ENCODE results near the gene ACHE.
"Not testable (repeated sequence)": the region's sequence is repeated elsewhere in the genome, so short reads cannot be mapped to it uniquely, and the experiment has no call there.

ACHE gene

GRCh38 chr7:100895701-100895955, at the start of gene ACHE:
TSS of gene ACHE (minus strand) at chr7:100895888. CDS start at chr7:100894232, 1,656 bp downstream.
- in situ Hi-C loops (cut with MboI; ENCODE audit: low sequenced_read_pairs, unreplicated experiment): no loop called here
- DNase-seq (ENCODE audit: low spot score): peak; percentile 59
- TF ChIP-seq CTCF (IDR thresholded peaks at IDR 0.05; ENCODE audit: borderline replicate concordance, control extremely low read depth, extremely low read depth, insufficient read depth, missing control alignments): no peak

DNA sequence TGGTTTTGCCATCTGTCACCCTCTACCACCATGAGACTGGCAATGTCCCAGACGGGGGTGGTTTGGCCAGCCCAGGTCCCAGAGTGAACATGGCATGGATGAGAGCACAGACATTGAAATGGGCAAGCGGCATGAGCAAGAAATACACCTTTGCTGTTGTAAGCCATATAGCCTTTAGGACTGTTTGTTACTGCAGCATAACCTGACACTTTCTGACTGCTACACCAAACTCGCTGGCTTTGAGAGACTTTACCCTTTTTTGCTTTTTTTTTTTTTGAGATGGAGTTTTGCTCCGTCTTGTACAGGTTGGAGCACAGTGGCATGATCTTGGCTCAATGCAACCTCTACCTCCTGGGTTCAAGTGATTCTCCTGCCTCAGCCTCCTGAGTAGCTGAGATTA, 48.5 kb upstream of the ACHE start:
- in situ Hi-C loops (cut with MboI; ENCODE audit: low sequenced_read_pairs, unreplicated experiment): no loop called here
- no peak for DNase-seq (ENCODE audit: low spot score)
- no peak for TF ChIP-seq CTCF (IDR thresholded peaks at IDR 0.05; ENCODE audit: borderline replicate concordance, control extremely low read depth, extremely low read depth, insufficient read depth, missing control alignments)

DNA sequence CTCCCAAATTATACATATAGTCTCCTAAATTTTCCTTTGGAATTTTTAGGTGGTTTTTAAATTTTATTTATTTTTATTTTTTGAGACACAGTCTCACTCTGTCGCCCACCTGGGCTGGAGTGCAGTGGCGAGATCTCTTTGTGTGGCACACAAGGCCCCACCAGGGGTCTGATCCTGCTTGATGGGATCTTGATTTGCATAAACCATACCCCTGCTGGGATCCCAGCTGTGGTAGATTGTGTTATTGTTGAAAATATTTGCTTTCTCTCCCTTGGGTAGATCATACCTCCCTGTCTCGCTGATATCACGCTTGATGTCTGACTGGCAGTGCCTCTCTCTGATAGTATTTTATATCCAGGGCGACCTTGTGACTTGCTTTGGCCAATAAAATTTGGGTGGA, 48.0 kb upstream of the ACHE start:
- TF ChIP-seq CTCF (IDR thresholded peaks at IDR 0.05; ENCODE audit: borderline replicate concordance, control extremely low read depth, extremely low read depth, insufficient read depth, missing control alignments): no peak
- no peak for DNase-seq (ENCODE audit: low spot score)
- in situ Hi-C loops (cut with MboI; ENCODE audit: low sequenced_read_pairs, unreplicated experiment): no loop called here

DNA sequence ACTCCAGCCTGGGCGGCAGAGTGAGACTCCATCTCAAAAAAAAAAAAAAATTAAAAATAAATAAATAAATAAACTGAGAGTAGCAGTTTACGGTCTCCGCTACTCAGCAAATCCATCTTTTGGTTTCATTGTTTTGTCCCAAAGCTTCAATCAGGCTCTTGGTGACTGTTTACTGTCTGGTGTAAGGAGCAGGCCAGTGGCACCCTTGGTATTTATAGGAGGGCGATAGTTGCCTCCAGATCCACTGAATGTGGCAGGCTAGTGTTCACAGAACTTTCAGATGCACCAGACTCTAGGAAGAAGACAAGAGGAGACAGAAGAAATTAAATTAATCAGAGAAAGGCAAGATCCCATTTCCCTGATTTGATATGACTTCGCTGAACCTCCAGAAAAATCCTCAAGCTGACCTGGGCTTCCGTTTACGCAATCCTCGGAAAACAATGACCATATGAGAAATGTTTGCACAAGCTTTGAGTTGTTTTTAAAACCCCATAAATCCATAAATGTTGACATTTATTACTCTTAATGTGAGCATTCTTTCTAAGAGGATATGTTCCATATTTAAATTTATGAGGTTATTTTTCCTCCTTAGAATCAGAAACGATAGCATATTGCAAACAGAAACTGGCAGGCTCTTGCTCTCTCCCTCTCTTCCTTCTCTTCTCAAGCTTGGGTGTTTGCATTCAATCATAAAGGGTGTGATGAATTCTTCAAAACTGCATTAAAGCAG, 46.5 kb upstream of the ACHE start:
- DNase-seq (ENCODE audit: low spot score): no peak
- no peak for TF ChIP-seq CTCF (IDR thresholded peaks at IDR 0.05; ENCODE audit: borderline replicate concordance, control extremely low read depth, extremely low read depth, insufficient read depth, missing control alignments)
- in situ Hi-C loops (cut with MboI; ENCODE audit: low sequenced_read_pairs, unreplicated experiment): no loop called here

GRCh38 chr7:100936167-100936566, 40.5 kb upstream of the ACHE start:
- DNase-seq (ENCODE audit: low spot score); in situ Hi-C loops (cut with MboI; ENCODE audit: low sequenced_read_pairs, unreplicated experiment): not testable (repeated sequence)

DNA sequence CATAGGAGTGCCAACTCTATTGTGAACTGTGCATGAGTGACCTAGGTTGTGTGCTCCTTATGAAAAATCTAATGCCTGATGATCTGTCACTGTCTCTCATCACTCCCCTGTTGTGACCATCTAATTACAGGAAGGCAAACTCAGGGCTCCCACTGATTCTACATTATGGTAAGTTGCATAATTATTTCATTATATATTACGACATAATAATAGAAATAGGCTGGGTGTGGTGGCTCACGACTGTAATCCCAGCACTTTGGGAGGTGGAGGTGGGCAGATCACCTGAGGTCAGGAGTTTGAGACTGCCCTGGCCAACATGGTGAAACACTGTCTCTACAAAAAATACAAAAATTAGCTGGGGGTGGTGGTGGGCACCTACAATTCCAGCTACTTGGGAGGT, 39.7 kb upstream of the ACHE start:
- in situ Hi-C loops (cut with MboI; ENCODE audit: low sequenced_read_pairs, unreplicated experiment); DNase-seq (ENCODE audit: low spot score): not testable (repeated sequence)

- no peak for TF ChIP-seq CTCF (IDR thresholded peaks at IDR 0.05; ENCODE audit: borderline replicate concordance, control extremely low read depth, extremely low read depth, insufficient read depth, missing control alignments)
- in situ Hi-C loops (cut with MboI; ENCODE audit: low sequenced_read_pairs, unreplicated experiment): no loop called here
- DNase-seq (ENCODE audit: low spot score): no peak
These were observed 38.0 kb upstream of the ACHE start for GRCh38 chr7:100933734-100934133.

- in situ Hi-C loops (cut with MboI; ENCODE audit: low sequenced_read_pairs, unreplicated experiment): no loop called here
- no peak for DNase-seq (ENCODE audit: low spot score)
- TF ChIP-seq CTCF (IDR thresholded peaks at IDR 0.05; ENCODE audit: borderline replicate concordance, control extremely low read depth, extremely low read depth, insufficient read depth, missing control alignments): no peak
These were observed 34.1 kb upstream of the ACHE start for GRCh38 chr7:100929808-100930174.

DNA sequence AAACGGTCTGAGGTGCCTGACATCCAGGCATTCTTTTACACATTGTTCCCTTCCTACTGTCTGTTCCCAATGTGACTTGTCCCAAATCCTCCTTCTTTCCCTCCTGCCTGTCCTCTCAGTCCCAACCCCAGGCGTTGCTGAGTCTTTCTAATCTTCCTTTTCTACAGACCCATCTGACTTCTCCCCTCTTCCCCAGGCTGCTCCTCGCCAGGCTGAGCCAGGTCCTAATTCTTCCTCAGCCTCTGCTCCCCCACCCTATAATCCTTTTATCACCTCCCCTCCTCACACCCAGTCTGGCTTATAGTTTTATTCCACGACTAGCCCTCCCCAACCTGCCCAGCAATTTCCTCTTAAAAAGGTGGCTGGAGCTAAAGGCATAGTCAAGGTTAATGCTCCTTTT, 27.9 kb upstream of the ACHE start:
- DNase-seq (ENCODE audit: low spot score); in situ Hi-C loops (cut with MboI; ENCODE audit: low sequenced_read_pairs, unreplicated experiment): not testable (repeated sequence)
